Astrocyte (in vitro differentiated cells and primary cell): ENCODE measurements around the gene SLC12A3. TPM values are rescaled to one million over a fixed set of nuclear protein-coding genes. Genes with fewer than 3 reads are reported as not detected.
A peak's percentile ranks its signal among the peaks of the same experiment; 100 is the strongest.

Experiments used
- DNase-seq: peaks from one replicate; pipeline ENCODE4 v3.0.0-alpha.2; 2010; ENCODE audit warnings: low read depth
- FAIRE-seq: peaks from 2 replicates; lab custom pipeline; 2011; peaks lifted over from hg19 to GRCh38; lab: Jason Lieb, UNC
- H2AFZ ChIP-seq: 2 replicates; pipeline ENCODE4 v1.6.0; 2012; ENCODE audit warnings: low read depth, low read length, inconsistent platforms
- H3K27ac ChIP-seq: 2 replicates; pipeline ENCODE4 v1.5.1; 2011; ENCODE audit warnings: low read depth, low read length, inconsistent platforms
- H3K27me3 ChIP-seq: 2 replicates; pipeline ENCODE4 v1.6.0; 2011; ENCODE audit warnings: low read length, inconsistent platforms; ENCODE audit not compliant: insufficient read depth
- H3K36me3 ChIP-seq: 2 replicates; pipeline ENCODE4 v1.5.1; 2011; ENCODE audit warnings: low read length, inconsistent platforms; ENCODE audit not compliant: insufficient read depth
- H3K4me1 ChIP-seq: 2 replicates; pipeline ENCODE4 v1.5.1; 2011; ENCODE audit warnings: low read length, inconsistent platforms; ENCODE audit not compliant: insufficient read depth
- H3K4me2 ChIP-seq: 2 replicates; pipeline ENCODE4 v1.6.0; 2012; ENCODE audit warnings: low read length, inconsistent platforms
- H3K4me3 ChIP-seq: 2 replicates; pipeline ENCODE4 v1.5.1; 2011; ENCODE audit warnings: low read depth, mild to moderate bottlenecking, low read length, inconsistent platforms; ENCODE audit not compliant: insufficient read depth
- H3K79me2 ChIP-seq: 2 replicates; pipeline ENCODE4 v1.6.0; 2012; ENCODE audit warnings: mild to moderate bottlenecking, low read length, inconsistent platforms; ENCODE audit not compliant: insufficient read depth
- H3K9ac ChIP-seq: 2 replicates; pipeline ENCODE4 v1.6.0; 2012; ENCODE audit warnings: mild to moderate bottlenecking, low read length, inconsistent platforms
- H3K9me3 ChIP-seq: 2 replicates; pipeline ENCODE4 v1.5.1; 2012; ENCODE audit warnings: low read depth, mild to moderate bottlenecking, low read length, inconsistent platforms; ENCODE audit not compliant: insufficient read depth
- H4K20me1 ChIP-seq: 2 replicates; pipeline ENCODE4 v1.6.0; 2012; ENCODE audit warnings: low read length, inconsistent platforms; ENCODE audit not compliant: insufficient read depth
- H3K27ac Mint-ChIP-seq: one replicate; pipeline ENCODE4 v1.8.0; 2021; ENCODE audit warnings: mild to moderate bottlenecking, mixed read lengths; ENCODE audit not compliant: unreplicated experiment
- H3K27me3 Mint-ChIP-seq: one replicate; pipeline ENCODE4 v1.8.0; 2021; ENCODE audit warnings: low read depth, mixed read lengths; ENCODE audit not compliant: unreplicated experiment
- H3K36me3 Mint-ChIP-seq: one replicate; pipeline ENCODE4 v1.8.0; 2021; ENCODE audit warnings: low read depth, mixed read lengths; ENCODE audit not compliant: unreplicated experiment
- H3K4me1 Mint-ChIP-seq: one replicate; pipeline ENCODE4 v1.8.0; 2021; ENCODE audit warnings: low read depth, mixed read lengths; ENCODE audit not compliant: unreplicated experiment
- H3K4me3 Mint-ChIP-seq: one replicate; pipeline ENCODE4 v1.8.0; 2021; ENCODE audit warnings: mild to moderate bottlenecking, moderate library complexity, mixed read lengths; ENCODE audit not compliant: unreplicated experiment
- H3K9me3 Mint-ChIP-seq: one replicate; pipeline ENCODE4 v1.8.0; 2021; ENCODE audit warnings: mild to moderate bottlenecking, mixed read lengths; ENCODE audit not compliant: unreplicated experiment
- EZH2 ChIP-seq: IDR thresholded peaks from 2 replicates; pipeline ENCODE4 v1.6.1; 2012; ENCODE audit warnings: mild to moderate bottlenecking, low read length, inconsistent platforms; ENCODE audit not compliant: insufficient read depth
- total RNA-seq: library from RNA; stranded (reverse); gene quantifications from 2 replicates; pipeline ENCODE4 v1.2.1, GENCODE V29; 2021
- TF ChIP-seq, protein P1 (sequence below): IDR thresholded peaks from 2 replicates; pipeline ENCODE4 v1.5.1; 2011; ENCODE audit warnings: low read depth, mild to moderate bottlenecking, inconsistent platforms, low read length, moderate library complexity; ENCODE audit not compliant: insufficient read depth

SLC12A3 gene
- total RNA-seq, 1 donor from 2014 or later: 0.18 TPM

- no peak overlapping the region for H3K9ac ChIP-seq
- TF ChIP-seq, protein P1, sequence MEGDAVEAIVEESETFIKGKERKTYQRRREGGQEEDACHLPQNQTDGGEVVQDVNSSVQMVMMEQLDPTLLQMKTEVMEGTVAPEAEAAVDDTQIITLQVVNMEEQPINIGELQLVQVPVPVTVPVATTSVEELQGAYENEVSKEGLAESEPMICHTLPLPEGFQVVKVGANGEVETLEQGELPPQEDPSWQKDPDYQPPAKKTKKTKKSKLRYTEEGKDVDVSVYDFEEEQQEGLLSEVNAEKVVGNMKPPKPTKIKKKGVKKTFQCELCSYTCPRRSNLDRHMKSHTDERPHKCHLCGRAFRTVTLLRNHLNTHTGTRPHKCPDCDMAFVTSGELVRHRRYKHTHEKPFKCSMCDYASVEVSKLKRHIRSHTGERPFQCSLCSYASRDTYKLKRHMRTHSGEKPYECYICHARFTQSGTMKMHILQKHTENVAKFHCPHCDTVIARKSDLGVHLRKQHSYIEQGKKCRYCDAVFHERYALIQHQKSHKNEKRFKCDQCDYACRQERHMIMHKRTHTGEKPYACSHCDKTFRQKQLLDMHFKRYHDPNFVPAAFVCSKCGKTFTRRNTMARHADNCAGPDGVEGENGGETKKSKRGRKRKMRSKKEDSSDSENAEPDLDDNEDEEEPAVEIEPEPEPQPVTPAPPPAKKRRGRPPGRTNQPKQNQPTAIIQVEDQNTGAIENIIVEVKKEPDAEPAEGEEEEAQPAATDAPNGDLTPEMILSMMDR: no peak
- no peak for TF ChIP-seq EZH2
- Mint-ChIP-seq H3K9me3 (no peaks in the 10 kb centered on the region), H3K27me3 (no peaks in the 10 kb centered on the region), H3K27ac (peak overlapping the region; percentile 58), H3K4me1 (peaks cover 60% of the 10 kb centered on the region), H3K36me3 (peaks cover 36% of the 10 kb centered on the region), H3K4me3 (peak overlapping the region; percentile 62)
- no peak overlapping the region for H2AFZ ChIP-seq
- H3K4me2 ChIP-seq: no peak overlapping the region
- peaks cover 56% of the 10 kb centered on the region for H3K79me2 ChIP-seq
- H3K27ac ChIP-seq: no peak overlapping the region
- H3K36me3 ChIP-seq: peaks cover 89% of the 10 kb centered on the region
- H3K4me3 ChIP-seq: no peak overlapping the region
- no peaks in the 10 kb centered on the region for H3K27me3 ChIP-seq
- DNase-seq (no peak), FAIRE-seq (no peak)
- peaks cover 4% of the 10 kb centered on the region for H3K4me1 ChIP-seq
- peaks cover 99% of the 10 kb centered on the region for H4K20me1 ChIP-seq
- H3K9me3 ChIP-seq: no peaks in the 10 kb centered on the region
Observed at GRCh38 chr16:56939801-56940200, 74.8 kb downstream of the SLC12A3 start.

DNA sequence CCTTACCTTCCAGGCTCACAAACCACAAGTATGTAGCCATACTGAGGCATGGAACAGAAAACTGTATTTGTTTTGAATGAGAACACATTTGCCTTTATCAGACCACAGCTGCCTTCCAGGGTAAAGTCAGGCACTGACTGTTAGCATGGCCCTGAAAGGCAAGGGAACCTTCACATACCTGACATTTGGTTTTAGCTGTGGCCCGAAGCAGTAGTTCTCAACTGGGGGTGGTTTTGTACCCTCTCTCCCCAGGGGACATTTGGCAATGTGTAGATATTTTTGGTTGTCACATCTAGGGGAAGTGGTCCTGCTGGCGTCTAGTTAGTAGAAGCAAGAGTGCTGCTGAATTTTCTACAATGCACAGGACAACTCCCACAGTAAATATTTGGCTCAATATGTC is 76.1 kb downstream of the SLC12A3 start:
- no peaks in the 10 kb centered on the region for H3K27me3 Mint-ChIP-seq
- FAIRE-seq: no peak
- no peak overlapping the region for H3K4me3 ChIP-seq
- TF ChIP-seq, protein P1: no peak
- no peak for TF ChIP-seq EZH2
- no peak overlapping the region for H3K27ac ChIP-seq
- peaks cover 87% of the 10 kb centered on the region for H3K36me3 ChIP-seq
- H4K20me1 ChIP-seq: peaks cover 93% of the 10 kb centered on the region
- H3K4me1 ChIP-seq: peaks cover 9% of the 10 kb centered on the region
- H3K4me3 Mint-ChIP-seq: no peak overlapping the region
- peaks cover 33% of the 10 kb centered on the region for H3K36me3 Mint-ChIP-seq
- DNase-seq: no peak
- H3K79me2 ChIP-seq: peaks cover 43% of the 10 kb centered on the region
- H3K9ac ChIP-seq: peak overlapping the region; percentile 22
- no peaks in the 10 kb centered on the region for H3K27me3 ChIP-seq
- no peak overlapping the region for H3K4me2 ChIP-seq
- H3K9me3 Mint-ChIP-seq: no peaks in the 10 kb centered on the region
- H3K27ac Mint-ChIP-seq: no peak overlapping the region
- no peak overlapping the region for H2AFZ ChIP-seq
- no peaks in the 10 kb centered on the region for H3K9me3 ChIP-seq
- H3K4me1 Mint-ChIP-seq: peaks cover 52% of the 10 kb centered on the region

GRCh38 chr16:56941856-56942331 is 76.9 kb downstream of the SLC12A3 start:
- Histone ChIP-seq H3K4me2 (no peak overlapping the region), H3K4me3 (no peak overlapping the region), H3K9me3 (no peaks in the 10 kb centered on the region), H3K36me3 (peaks cover 82% of the 10 kb centered on the region), H3K4me1 (peaks cover 9% of the 10 kb centered on the region), H3K9ac (no peak overlapping the region), H2AFZ (no peak overlapping the region), H3K79me2 (peaks cover 35% of the 10 kb centered on the region), H4K20me1 (peaks cover 90% of the 10 kb centered on the region), H3K27me3 (no peaks in the 10 kb centered on the region), H3K27ac (no peak overlapping the region)
- FAIRE-seq (no peak), DNase-seq (no peak)
- Mint-ChIP-seq H3K36me3 (peaks cover 35% of the 10 kb centered on the region), H3K4me1 (peaks cover 48% of the 10 kb centered on the region), H3K4me3 (no peak overlapping the region), H3K27ac (no peak overlapping the region), H3K9me3 (no peaks in the 10 kb centered on the region), H3K27me3 (no peaks in the 10 kb centered on the region)
- TF ChIP-seq, protein P1: no peak
- no peak for TF ChIP-seq EZH2
